HEK293T (cell line): ENCODE results near the gene DMD.

Experiments used
- FOXM1 ChIP-seq: fragments of 450-650 bp; IDR thresholded peaks from 2 replicates; pipeline ENCODE4 v1.6.1; 2017; ENCODE audit warnings: mild to moderate bottlenecking, borderline replicate concordance
- L3MBTL2 ChIP-seq: fragments of 450-650 bp; conservative IDR thresholded peaks from 2 replicates; pipeline ENCODE4 v1.6.1; 2016; ENCODE audit warnings: mild to moderate bottlenecking
- NFRKB ChIP-seq: fragments of 450-650 bp; IDR thresholded peaks from 2 replicates; pipeline ENCODE4 v1.6.1; 2016; ENCODE audit warnings: mild to moderate bottlenecking, moderate library complexity
- PKNOX1 ChIP-seq: fragments of 450-650 bp; IDR thresholded peaks from 2 replicates; pipeline ENCODE4 v1.6.1; 2016
- SP1 ChIP-seq: fragments of 450-650 bp; IDR thresholded peaks from 2 replicates; pipeline ENCODE4 v1.6.1; 2017
- SUZ12 ChIP-seq: fragments of 450-650 bp; IDR thresholded peaks from 2 replicates; pipeline ENCODE4 v1.6.1; 2016; ENCODE audit warnings: mild to moderate bottlenecking
- TARDBP ChIP-seq: fragments of 450-650 bp; IDR thresholded peaks from 2 replicates; pipeline ENCODE4 v1.6.1; 2016

GRCh38 chrX:32644476-32645245, 566.7 kb downstream of the DMD start:
- TF ChIP-seq L3MBTL2 (no peak), SP1 (no peak), FOXM1 (no peak), TARDBP (no peak), SUZ12 (no peak), NFRKB (no peak), PKNOX1 (no peak)
